HEK293T (cell line): Measurements from ENCODE around the gene CYP2C18.

ENCODE experiments used
- ARNT ChIP-seq: fragments of 450-650 bp; IDR thresholded peaks from 2 replicates; pipeline ENCODE4 v1.6.1; 2017; ENCODE audit warnings: mild to moderate bottlenecking
- BHLHE40 ChIP-seq: fragments of 450-650 bp; IDR thresholded peaks from 2 replicates; pipeline ENCODE4 v1.6.1; 2016; ENCODE audit warnings: mild to moderate bottlenecking, moderate library complexity, borderline replicate concordance
- ELF4 ChIP-seq: fragments of 450-650 bp; IDR thresholded peaks from 2 replicates; pipeline ENCODE4 v1.6.1; 2017; ENCODE audit warnings: antibody characterized with exemption
- FOXA1 ChIP-seq: fragments of 450-650 bp; IDR thresholded peaks from 2 replicates; pipeline ENCODE4 v1.6.1; 2016; ENCODE audit warnings: mild to moderate bottlenecking
- FOXK2 ChIP-seq: fragments of 450-650 bp; IDR thresholded peaks from 2 replicates; pipeline ENCODE4 v1.6.1; 2016; ENCODE audit warnings: mild to moderate bottlenecking
- FOXM1 ChIP-seq: fragments of 450-650 bp; IDR thresholded peaks from 2 replicates; pipeline ENCODE4 v1.6.1; 2017; ENCODE audit warnings: mild to moderate bottlenecking, borderline replicate concordance
- HDGF ChIP-seq: fragments of 450-650 bp; IDR thresholded peaks from 2 replicates; pipeline ENCODE4 v1.6.1; 2017; ENCODE audit warnings: antibody characterized with exemption, borderline replicate concordance
- LEF1 ChIP-seq: fragments of 450-650 bp; IDR thresholded peaks from 2 replicates; pipeline ENCODE4 v1.6.1; 2017; ENCODE audit warnings: mild to moderate bottlenecking, borderline replicate concordance
- NFRKB ChIP-seq: fragments of 450-650 bp; IDR thresholded peaks from 2 replicates; pipeline ENCODE4 v1.6.1; 2016; ENCODE audit warnings: mild to moderate bottlenecking, moderate library complexity
- SP1 ChIP-seq: fragments of 450-650 bp; IDR thresholded peaks from 2 replicates; pipeline ENCODE4 v1.6.1; 2017
- SUZ12 ChIP-seq: fragments of 450-650 bp; IDR thresholded peaks from 2 replicates; pipeline ENCODE4 v1.6.1; 2016; ENCODE audit warnings: mild to moderate bottlenecking
- TARDBP ChIP-seq: fragments of 450-650 bp; IDR thresholded peaks from 2 replicates; pipeline ENCODE4 v1.6.1; 2016
- ZNF384 ChIP-seq: fragments of 450-650 bp; IDR thresholded peaks from 2 replicates; pipeline ENCODE4 v1.6.1; 2016
- TF ChIP-seq, protein P1 (sequence below): fragments of 450-650 bp; IDR thresholded peaks from 2 replicates; pipeline ENCODE4 v1.6.1; 2016

GRCh38 chr10:94666391-94667102 lies 17.0 kb upstream of the CYP2C18 start:
- TF ChIP-seq ELF4: no peak
- TF ChIP-seq LEF1: no peak
- no peak for TF ChIP-seq SUZ12
- TF ChIP-seq HDGF: no peak
- no peak for TF ChIP-seq TARDBP
- TF ChIP-seq BHLHE40: no peak
- TF ChIP-seq SP1: no peak
- TF ChIP-seq FOXM1: no peak
- TF ChIP-seq, protein P1, sequence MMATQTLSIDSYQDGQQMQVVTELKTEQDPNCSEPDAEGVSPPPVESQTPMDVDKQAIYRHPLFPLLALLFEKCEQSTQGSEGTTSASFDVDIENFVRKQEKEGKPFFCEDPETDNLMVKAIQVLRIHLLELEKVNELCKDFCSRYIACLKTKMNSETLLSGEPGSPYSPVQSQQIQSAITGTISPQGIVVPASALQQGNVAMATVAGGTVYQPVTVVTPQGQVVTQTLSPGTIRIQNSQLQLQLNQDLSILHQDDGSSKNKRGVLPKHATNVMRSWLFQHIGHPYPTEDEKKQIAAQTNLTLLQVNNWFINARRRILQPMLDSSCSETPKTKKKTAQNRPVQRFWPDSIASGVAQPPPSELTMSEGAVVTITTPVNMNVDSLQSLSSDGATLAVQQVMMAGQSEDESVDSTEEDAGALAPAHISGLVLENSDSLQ: no peak
- TF ChIP-seq NFRKB: no peak
- no peak for TF ChIP-seq FOXK2
- no peak for TF ChIP-seq FOXA1
- TF ChIP-seq ZNF384: no peak
- no peak for TF ChIP-seq ARNT
